Transverse colon (tissue), 4 donors: Measurements from ENCODE around the gene CFAP61. TPM values are rescaled to one million over a fixed set of nuclear protein-coding genes. Genes with fewer than 3 reads are reported as not detected.

Experiments
- DNase-seq: peaks from one replicate; pipeline ENCODE4 v3.0.0-alpha.2; 2019
- H3K27ac ChIP-seq, 4 donors: fragments of 200-600 bp; sonication (generic); 2 replicates each; pipeline ENCODE4 v1.5.1; 2016 to 2018; ENCODE audit warnings: inconsistent platforms in 4 of 4
- H3K27me3 ChIP-seq: fragments of 200-600 bp; sonication (generic); 2 replicates; pipeline ENCODE4 v1.5.1; 2017; ENCODE audit warnings: inconsistent platforms
- H3K36me3 ChIP-seq, 4 donors: fragments of 200-600 bp; sonication (generic); 2 replicates each; pipeline ENCODE4 v1.5.1; 2017 to 2019; ENCODE audit warnings: inconsistent platforms in 4 of 4
- H3K4me1 ChIP-seq, 4 donors: fragments of 200-600 bp; sonication (generic); 2 replicates each; pipeline ENCODE4 v1.5.1; 2017 to 2020; ENCODE audit warnings: inconsistent platforms in 4 of 4
- H3K4me3 ChIP-seq, 4 donors: fragments of 200-600 bp; sonication (generic); 1 replicate in 1 of 4; 2 replicates in 3 of 4; pipeline versions ENCODE4 v1.5.1 to v1.6.1; 2017 to 2019; ENCODE audit warnings: inconsistent platforms in 4 of 4
- H3K9me3 ChIP-seq, 2 donors: fragments of 200-600 bp; sonication (generic); 2 replicates each; pipeline ENCODE4 v1.5.1; 2017 to 2019; ENCODE audit warnings: inconsistent platforms in 2 of 2
- EP300 ChIP-seq: sonication (generic); formaldehyde crosslinking; IDR thresholded peaks from one replicate; pipeline ENCODE4 v1.6.1; 2017; ENCODE audit warnings: antibody characterized with exemption, low read depth
- POLR2A ChIP-seq: fragments of 450-650 bp; IDR thresholded peaks from one replicate; pipeline ENCODE4 v1.6.1; 2016; ENCODE audit warnings: antibody characterized with exemption, mild to moderate bottlenecking, moderate library complexity
- POLR2AphosphoS5 ChIP-seq, 3 donors: sonication (generic); formaldehyde crosslinking; IDR thresholded peaks; one replicate each; pipeline ENCODE4 v1.6.1; 2016; ENCODE audit warnings: antibody characterized with exemption in 3 of 3
- WGBS, 2 donors: methylation state at CpG; one replicate each; pipeline ENCODE4 v1.1.5; 2018; ENCODE audit warnings: low coverage in 1 of 2; 5-methylcytosine and 5-hydroxymethylcytosine counted together
- in situ Hi-C, 4 donors: fragments of 200-750 bp; cut with MboI; loops; one replicate each; pipeline versions ENCODE4 v1.15.0 to v1.15.1; 2017; ENCODE audit warnings: low sequenced_read_pairs in 3 of 4, low pct_ligation_motif_present in 1 of 4, low pct_unique_long_range_greater_than_20kb in 1 of 4
- intact Hi-C: fragments of 100-400 bp; cut with DNase I; formaldehyde crosslinking; loops from one replicate; pipeline ENCODE4 v1.15.1; 2023; ENCODE audit warnings: low total_unique reads
- total RNA-seq, 4 donors: library from RNA; depleted of rRNA; stranded (reverse); fragments of >200 nt; gene quantifications; one replicate each; pipeline ENCODE4 v1.1.0, GENCODE V29; 2016
- TF ChIP-seq, protein P1 (sequence below), 5 experiments: fragments of 200-600 bp in 3 of 5; fragments of 450-650 bp in 2 of 5; sonication (generic) in 3 of 5; IDR thresholded peaks; 1 replicate in 2 of 5; 2 replicates in 3 of 5; pipeline ENCODE4 v1.5.1; 2016 to 2017; ENCODE audit warnings: antibody characterized with exemption in 5 of 5, inconsistent platforms in 3 of 5, mild to moderate bottlenecking in 2 of 5, moderate library complexity in 1 of 5

The CFAP61 gene
- total RNA-seq, 4 donors from 2014 or later = 0.27 TPM; not detected in 3

GRCh38 chr20:20209684-20210083, 157.4 kb downstream of the CFAP61 start:
- TF ChIP-seq POLR2AphosphoS5 (IDR thresholded peaks at IDR 0.05) (no peak), POLR2A (no peak)
- DNase-seq = no peak
- 52 to 87% methylated on average over 2 to 5 of the region's 5 CpGs for WGBS, 2 donors
- no peaks in the 10 kb centered on the region for H3K36me3 ChIP-seq
- no peak overlapping the region for H3K4me3 ChIP-seq
- no peak overlapping the region for H3K27ac ChIP-seq
- peaks cover 0 to 17% (median 10%) of the 10 kb centered on the region in 4 donors for H3K4me1 ChIP-seq
- in situ Hi-C loops (no loop called here), intact Hi-C loops (no loop called here)
- H3K27me3 ChIP-seq = peaks cover 5% of the 10 kb centered on the region
- H3K9me3 ChIP-seq = no peaks in the 10 kb centered on the region

DNA sequence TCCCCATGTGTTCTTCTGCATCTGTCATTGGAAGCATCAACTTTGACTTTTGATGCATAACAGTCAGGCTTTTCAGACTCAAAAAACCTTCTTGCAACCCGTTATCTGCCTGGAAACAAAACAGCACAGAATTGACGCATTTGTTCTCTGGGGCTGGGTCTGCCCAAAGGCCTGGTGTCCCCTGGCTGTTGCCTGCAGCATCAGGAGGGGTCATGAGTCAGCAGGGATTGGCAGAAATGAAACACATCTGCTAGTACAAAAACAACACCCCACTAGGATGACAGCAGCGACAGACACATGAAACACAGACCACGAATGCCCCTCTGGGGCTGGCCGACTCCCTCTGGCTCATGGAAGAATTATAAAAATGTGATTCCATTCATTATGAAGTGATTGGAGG, 158.0 kb downstream of the CFAP61 start:
- Histone ChIP-seq H3K4me1 (peaks cover 0 to 17% (median 10%) of the 10 kb centered on the region in 4 donors), H3K9me3 (no peaks in the 10 kb centered on the region), H3K27ac (no peak overlapping the region), H3K27me3 (peaks cover 5% of the 10 kb centered on the region), H3K4me3 (no peak overlapping the region), H3K36me3 (no peaks in the 10 kb centered on the region)
- no peak for DNase-seq
- TF ChIP-seq EP300 = no peak
- no peak for TF ChIP-seq POLR2A
- TF ChIP-seq POLR2AphosphoS5 (IDR thresholded peaks at IDR 0.05) = no peak
- TF ChIP-seq, protein P1, sequence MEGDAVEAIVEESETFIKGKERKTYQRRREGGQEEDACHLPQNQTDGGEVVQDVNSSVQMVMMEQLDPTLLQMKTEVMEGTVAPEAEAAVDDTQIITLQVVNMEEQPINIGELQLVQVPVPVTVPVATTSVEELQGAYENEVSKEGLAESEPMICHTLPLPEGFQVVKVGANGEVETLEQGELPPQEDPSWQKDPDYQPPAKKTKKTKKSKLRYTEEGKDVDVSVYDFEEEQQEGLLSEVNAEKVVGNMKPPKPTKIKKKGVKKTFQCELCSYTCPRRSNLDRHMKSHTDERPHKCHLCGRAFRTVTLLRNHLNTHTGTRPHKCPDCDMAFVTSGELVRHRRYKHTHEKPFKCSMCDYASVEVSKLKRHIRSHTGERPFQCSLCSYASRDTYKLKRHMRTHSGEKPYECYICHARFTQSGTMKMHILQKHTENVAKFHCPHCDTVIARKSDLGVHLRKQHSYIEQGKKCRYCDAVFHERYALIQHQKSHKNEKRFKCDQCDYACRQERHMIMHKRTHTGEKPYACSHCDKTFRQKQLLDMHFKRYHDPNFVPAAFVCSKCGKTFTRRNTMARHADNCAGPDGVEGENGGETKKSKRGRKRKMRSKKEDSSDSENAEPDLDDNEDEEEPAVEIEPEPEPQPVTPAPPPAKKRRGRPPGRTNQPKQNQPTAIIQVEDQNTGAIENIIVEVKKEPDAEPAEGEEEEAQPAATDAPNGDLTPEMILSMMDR (IDR thresholded peaks at IDR 0.05) = no peak
- in situ Hi-C loops = no loop called here
- WGBS, 2 donors = 72% methylated on average over 5 of the region's 5 CpGs; no CpG with 5 or more reads in 1 of the 2 donors
- intact Hi-C loops = no loop called here

GRCh38 chr20:20210943-20211273, 158.6 kb downstream of the CFAP61 start:
- no peaks in the 10 kb centered on the region for H3K9me3 ChIP-seq
- TF ChIP-seq POLR2AphosphoS5 (IDR thresholded peaks at IDR 0.05) (no peak), POLR2A (no peak)
- TF ChIP-seq, protein P1 (IDR thresholded peaks at IDR 0.05) = no peak
- H3K27ac ChIP-seq = peak overlapping the region; percentile 6 to 69 (median 28)
- intact Hi-C loops = no loop called here
- no peaks in the 10 kb centered on the region for H3K36me3 ChIP-seq
- H3K4me3 ChIP-seq = no peak overlapping the region
- H3K4me1 ChIP-seq = peaks cover 0 to 17% (median 10%) of the 10 kb centered on the region in 4 donors
- peaks cover 5% of the 10 kb centered on the region for H3K27me3 ChIP-seq
- peak; percentile 51 for DNase-seq
- WGBS, 2 donors = 31 to 44% methylated on average over 2 to 6 of the region's 6 CpGs
- in situ Hi-C loops = no loop called here

DNA sequence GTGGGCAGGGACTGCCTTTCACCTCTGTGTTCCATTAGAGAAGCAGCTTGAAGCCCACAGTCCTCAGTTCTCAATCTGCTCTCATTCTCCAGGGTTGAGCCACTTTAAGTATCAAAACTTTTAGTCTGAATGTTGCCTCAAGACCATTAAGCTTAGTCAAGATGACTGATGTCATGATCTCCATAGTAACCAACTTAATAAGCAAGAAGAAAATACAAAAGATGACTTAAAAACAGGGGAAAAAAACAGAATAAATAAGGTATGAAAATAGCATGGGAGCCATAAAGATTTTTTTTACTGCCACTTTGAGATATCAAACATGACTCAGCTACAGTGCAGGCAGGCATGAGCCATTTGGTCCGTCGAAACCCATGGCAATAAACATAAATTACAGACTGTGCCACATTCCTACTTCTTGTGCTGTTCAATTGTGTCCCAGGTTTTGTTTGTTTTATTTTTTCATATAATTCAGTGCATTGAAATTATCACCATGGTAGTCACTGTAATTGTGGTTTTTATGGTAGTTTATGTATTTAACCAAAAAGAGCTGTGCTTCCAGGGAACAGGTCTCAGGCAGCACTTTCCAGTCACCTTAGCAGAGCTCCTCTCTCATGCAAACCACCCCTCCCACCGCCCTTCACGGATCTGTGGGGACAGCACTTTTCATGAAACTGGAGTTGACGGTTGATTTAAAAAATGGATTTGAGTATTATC, 159.1 kb downstream of the CFAP61 start:
- peak; percentile 53 for DNase-seq
- in situ Hi-C loops = no loop called here
- Histone ChIP-seq H3K9me3 (no peaks in the 10 kb centered on the region), H3K27ac (peak overlapping the region; percentile 8 to 69 (median 28)), H3K36me3 (no peaks in the 10 kb centered on the region), H3K4me3 (no peak overlapping the region), H3K4me1 (peaks cover 0 to 17% (median 10%) of the 10 kb centered on the region in 4 donors), H3K27me3 (peaks cover 5% of the 10 kb centered on the region)
- 43 to 50% methylated on average over 5 of the region's 5 CpGs for WGBS, 2 donors
- no peak for TF ChIP-seq POLR2A
- no peak for TF ChIP-seq EP300
- TF ChIP-seq, protein P1 (IDR thresholded peaks at IDR 0.05) = no peak
- TF ChIP-seq POLR2AphosphoS5 (IDR thresholded peaks at IDR 0.05) = no peak
- intact Hi-C loops = no loop called here
